Stimulated activated CD4-positive, alpha-beta T cell treated with anti-CD3 and anti-CD28 coated beads, Interleukin-1b, Interleukin-23, amount 100 ng/mL, for 4 hours (primary cell): ENCODE results near the gene DMBT1.

Experiments used
- DNase-seq, 2 donors: peaks; one replicate each; pipeline ENCODE4 v3.0.0-alpha.2; 2020; ENCODE audit warnings: low read depth in 2 of 2

The DMBT1 gene

GRCh38 chr10:122560279-122560804 lies at the start of gene DMBT1:
Gene DMBT1, plus strand, starts transcription at chr10:122560754. Its CDS starts 17 bp downstream, at chr10:122560771.
- DNase-seq: no peak

DNA sequence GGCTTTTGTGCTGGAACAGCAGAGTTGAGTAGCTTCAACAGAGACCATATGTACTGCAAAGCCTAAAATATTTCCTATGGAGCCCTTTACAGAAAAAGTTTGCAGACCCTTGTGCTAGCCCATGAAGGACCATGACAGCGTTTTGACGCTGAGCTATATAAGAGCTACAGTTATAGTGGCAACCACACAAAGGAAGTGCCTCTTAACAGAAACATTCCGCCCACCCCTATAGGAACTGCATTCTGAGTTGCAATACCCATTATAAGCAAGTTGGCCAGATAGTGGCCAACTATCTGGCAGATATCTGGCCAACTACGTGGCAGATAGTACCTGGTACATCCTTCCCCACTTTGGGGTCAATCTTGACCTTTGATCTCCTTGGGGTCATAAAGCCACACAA lies 47.5 kb upstream of the DMBT1 start:
- no peak for DNase-seq

DNA sequence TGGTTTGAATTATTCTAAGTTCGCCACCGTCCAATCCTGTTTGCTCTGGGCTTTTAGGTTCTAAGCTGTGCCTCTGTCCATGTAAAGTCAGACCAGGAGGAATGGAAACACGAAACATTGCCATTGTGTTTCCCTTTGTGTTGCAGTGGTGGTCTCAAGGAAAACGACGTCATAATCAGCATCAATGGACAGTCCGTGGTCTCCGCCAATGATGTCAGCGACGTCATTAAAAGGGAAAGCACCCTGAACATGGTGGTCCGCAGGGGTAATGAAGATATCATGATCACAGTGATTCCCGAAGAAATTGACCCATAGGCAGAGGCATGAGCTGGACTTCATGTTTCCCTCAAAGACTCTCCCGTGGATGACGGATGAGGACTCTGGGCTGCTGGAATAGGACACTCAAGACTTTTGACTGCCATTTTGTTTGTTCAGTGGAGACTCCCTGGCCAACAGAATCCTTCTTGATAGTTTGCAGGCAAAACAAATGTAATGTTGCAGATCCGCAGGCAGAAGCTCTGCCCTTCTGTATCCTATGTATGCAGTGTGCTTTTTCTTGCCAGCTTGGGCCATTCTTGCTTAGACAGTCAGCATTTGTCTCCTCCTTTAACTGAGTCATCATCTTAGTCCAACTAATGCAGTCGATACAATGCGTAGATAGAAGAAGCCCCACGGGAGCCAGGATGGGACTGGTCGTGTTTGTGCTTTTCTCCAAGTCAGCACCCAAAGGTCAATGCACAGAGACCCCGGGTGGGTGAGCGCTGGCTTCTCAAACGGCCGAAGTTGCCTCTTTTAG lies 46.3 kb upstream of the DMBT1 start:
- no peak for DNase-seq

- no peak for DNase-seq
These were observed 45.5 kb upstream of the DMBT1 start for GRCh38 chr10:122515022-122515424.

- DNase-seq: peak; percentile 9 to 36
These were observed 44.8 kb upstream of the DMBT1 start for GRCh38 chr10:122515588-122516231.

DNA sequence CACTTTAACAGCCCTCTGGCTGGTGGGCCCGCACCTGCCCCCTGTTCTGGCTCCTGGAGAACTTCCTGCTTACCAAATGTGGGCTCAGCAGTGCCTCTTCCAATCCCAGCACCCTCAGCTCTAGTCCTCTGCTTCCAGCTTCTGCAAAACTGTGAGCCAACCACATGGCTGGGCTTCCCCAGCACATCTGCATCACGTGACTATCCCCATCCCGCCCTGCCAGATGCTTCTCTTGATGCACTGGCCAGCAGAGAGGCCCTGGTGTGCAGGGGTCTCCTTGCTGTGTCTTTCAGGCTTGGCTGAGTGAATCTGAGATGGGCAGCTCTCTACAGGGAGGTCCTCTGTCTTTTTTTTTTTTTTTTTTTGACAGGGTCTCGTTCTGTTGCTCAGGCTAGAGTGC lies 43.8 kb upstream of the DMBT1 start:
- DNase-seq: no peak

DNA sequence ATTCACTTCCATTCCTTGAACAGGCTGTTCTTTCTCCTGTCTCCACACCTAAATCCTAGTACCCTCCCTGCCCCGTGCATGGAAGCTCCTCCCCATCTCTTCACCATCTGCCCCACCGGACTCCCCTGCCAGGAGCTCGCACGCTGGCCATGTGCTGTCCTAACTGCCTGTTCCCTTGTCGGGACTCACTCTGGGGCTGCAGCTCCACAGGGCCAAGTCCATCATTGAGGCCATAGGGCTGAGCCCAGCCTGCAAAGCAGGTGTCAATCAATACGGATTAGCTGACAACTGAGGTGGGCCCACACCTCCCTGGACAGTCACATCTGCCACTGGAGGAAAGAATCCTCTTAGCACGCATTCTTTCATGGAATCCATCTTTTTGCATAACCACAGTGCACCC lies 41.4 kb upstream of the DMBT1 start:
- no peak for DNase-seq

GRCh38 chr10:122519873-122520272 lies 40.7 kb upstream of the DMBT1 start:
- no peak for DNase-seq

GRCh38 chr10:122521011-122521410 lies 39.5 kb upstream of the DMBT1 start:
- DNase-seq: no peak

- no peak for DNase-seq
These were observed 35.7 kb upstream of the DMBT1 start for GRCh38 chr10:122524811-122525210.

DNA sequence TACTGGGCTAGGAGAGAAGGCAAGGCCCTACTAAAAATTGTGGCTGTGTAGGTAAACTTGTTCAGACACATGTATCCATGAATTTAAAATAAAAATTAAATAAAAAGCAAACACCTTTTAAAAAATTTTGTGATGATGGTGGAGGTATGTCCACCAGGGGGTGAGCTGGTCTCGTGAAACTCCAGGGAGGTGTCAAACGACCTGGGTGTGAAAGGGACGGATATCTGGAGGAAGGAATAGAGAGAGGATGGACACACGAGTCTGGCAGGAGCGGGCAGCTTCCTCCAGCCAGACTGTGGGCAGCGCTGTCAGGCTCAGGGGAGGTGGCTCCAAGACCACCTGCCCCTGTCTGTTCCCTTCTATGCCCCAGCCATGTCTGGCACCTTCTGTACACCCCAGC lies 34.8 kb upstream of the DMBT1 start:
- no peak for DNase-seq

DNA sequence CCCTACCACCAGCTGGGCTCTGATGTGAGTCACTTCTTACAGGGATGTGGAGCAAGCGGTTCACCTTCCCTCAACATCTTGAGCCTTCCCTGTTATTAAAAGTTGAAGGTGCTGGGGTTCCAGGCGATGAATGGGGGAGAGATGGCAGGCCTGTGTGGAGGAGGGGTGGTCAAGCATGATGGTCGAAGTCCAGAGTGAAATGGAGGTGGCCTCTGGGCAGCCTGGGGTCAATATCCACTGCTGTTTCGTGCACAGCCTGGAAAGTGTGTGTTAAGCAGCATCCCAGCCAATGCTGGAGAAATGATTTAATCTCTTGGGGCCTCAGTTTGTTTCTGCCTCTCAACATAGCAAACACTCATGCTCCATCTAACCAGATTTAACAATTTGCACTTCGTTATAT lies 33.7 kb upstream of the DMBT1 start:
- no peak for DNase-seq

DNA sequence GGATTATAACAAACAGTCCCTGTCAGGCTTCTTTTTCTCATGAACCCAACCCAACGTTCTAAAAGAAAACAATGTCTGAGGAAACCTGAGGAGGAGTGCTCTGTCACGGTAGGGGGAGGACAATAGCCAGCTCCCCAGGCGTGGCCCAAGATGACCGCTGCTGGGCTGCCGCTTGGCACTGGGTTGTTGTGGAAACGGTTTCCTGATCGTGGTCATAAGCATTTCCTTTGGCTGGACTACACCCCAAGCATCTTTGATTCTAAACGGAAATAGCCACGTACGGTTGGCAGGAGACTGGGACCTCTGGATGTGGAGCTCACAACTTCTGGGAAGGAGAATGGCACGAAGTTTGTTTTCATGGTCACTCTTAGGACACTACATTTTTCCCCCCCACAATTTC lies 30.4 kb upstream of the DMBT1 start:
- DNase-seq: no peak

DNA sequence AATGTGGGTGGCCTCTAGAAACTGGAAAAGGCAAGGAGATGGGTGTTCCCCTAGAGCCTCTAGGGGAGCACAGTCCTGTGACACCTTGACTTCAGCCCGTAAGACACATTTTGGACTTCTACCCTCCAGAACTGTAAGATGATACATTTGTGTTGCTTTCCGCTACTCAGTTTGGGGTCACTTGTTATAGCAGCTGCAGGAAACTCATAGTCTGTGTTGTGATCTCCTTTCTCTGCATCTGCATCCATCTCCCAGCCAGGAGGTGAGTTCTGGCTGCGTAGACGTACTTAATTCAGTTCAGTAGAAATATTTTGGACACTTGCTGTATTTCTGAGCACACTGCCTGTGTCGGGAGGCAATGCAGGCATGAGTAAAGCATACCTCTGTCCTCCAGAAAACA lies 29.3 kb upstream of the DMBT1 start:
- DNase-seq: no peak

- DNase-seq: no peak
These were observed 28.6 kb upstream of the DMBT1 start for GRCh38 chr10:122531939-122532338.

GRCh38 chr10:122532601-122533296 lies 27.8 kb upstream of the DMBT1 start:
- no peak for DNase-seq

- DNase-seq: no peak
These were observed 23.0 kb upstream of the DMBT1 start for GRCh38 chr10:122537545-122537944.

GRCh38 chr10:122541541-122542002 lies 19.0 kb upstream of the DMBT1 start:
- no peak for DNase-seq

DNA sequence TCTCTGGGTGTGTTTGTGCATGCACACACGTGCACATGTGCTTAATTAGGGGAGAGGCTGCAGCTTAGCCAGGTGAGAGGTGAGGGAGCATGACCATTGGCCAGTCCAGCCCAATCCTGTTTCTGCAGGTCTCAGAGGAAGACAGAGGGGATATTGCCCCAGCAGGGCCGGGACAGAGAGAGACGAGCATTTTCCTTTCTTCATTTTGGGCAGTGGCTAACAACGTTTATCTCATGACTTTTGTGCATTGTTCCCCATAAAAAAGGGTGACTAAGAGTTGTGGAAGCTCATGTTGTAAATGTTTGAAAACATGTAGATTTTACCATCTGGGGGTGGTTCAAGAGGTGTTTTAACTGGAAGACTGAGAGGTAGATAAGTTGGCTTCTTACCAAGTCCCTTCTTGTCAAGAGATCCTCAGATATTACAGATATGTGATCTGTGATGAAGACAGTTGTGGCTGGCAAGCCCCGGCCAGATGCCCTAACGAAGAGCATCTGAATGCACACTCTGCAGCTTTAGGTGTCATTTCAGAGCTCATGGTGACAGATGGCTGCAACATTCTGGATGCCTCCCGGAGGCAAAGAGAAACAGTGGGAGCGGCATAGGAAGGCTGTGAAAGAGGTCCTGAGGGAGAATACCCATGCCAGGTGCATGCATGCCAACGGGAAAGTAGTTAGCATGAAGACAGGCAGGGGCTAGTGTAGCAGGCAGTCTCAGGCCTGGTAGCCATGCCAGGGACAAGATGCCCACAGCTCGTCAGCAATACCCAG lies 16.7 kb upstream of the DMBT1 start:
- no peak for DNase-seq

GRCh38 chr10:122544493-122544892 lies 16.1 kb upstream of the DMBT1 start:
- no peak for DNase-seq

- DNase-seq: no peak
These were observed 14.3 kb upstream of the DMBT1 start for GRCh38 chr10:122546242-122546641.
